ENCODE data around the gene PERCC1. TPM values are rescaled to one million over a fixed set of nuclear protein-coding genes. Genes with fewer than 3 reads are reported as not detected.

PERCC1 gene
- total RNA-seq, 1 experiment from 2014 or later = not detected

- H3K36me3 ChIP-seq = no peaks in the 10 kb centered on the region
- H3K4me3 ChIP-seq = no peak overlapping the region
- no peak overlapping the region for H3K27ac ChIP-seq
- H3K27me3 ChIP-seq (replicated peaks) = no peaks in the 10 kb centered on the region; the same call in 1 of the 2 replicates
- peaks cover 4% of the 10 kb centered on the region for H3K4me1 ChIP-seq (replicated peaks)
- DNase-seq (ENCODE audit: low read depth in 1 of 2, low spot score in 2 of 2) = peak; percentile 20 to 72
- H3K9me3 ChIP-seq (replicated peaks) = no peaks in the 10 kb centered on the region
These were observed 51.3 kb downstream of the PERCC1 start for GRCh38 chr16:1481906-1482835.

Other genes starting within 250 kb of the PERCC1 start
- not detected in 2 replicates for gene TPSG1, start 205.8 kb upstream of the PERCC1 start, total RNA-seq (2014; rRNA removed; shearing (Covaris generic))
- not detected in 2 replicates for gene TPSB2, start 200.9 kb upstream of the PERCC1 start, total RNA-seq (2014; rRNA removed; shearing (Covaris generic))
- gene TPSAB1, start 190.4 kb upstream of the PERCC1 start, total RNA-seq (2014; rRNA removed; shearing (Covaris generic)) = not detected in 2 replicates
- not detected in 2 replicates for gene TPSD1, start 175.0 kb upstream of the PERCC1 start, total RNA-seq (2014; rRNA removed; shearing (Covaris generic))
- 45.2 and 77.4 TPM in 2 replicates for gene UBE2I, start 121.4 kb upstream of the PERCC1 start, total RNA-seq (2014; rRNA removed; shearing (Covaris generic))
- gene BAIAP3, start 97.4 kb upstream of the PERCC1 start, total RNA-seq (2014; rRNA removed; shearing (Covaris generic)) = 1.2 and 3.1 TPM in 2 replicates
- gene TSR3, start 79.2 kb upstream of the PERCC1 start, total RNA-seq (2014; rRNA removed; shearing (Covaris generic)) = 110 and 166 TPM in 2 replicates
- 45.9 and 60.7 TPM in 2 replicates for gene GNPTG, start 79.1 kb upstream of the PERCC1 start, total RNA-seq (2014; rRNA removed; shearing (Covaris generic))
- 17.7 and 23.0 TPM in 2 replicates for gene UNKL, start 16.4 kb upstream of the PERCC1 start, total RNA-seq (2014; rRNA removed; shearing (Covaris generic))
- gene UQCC4, start 10.3 kb upstream of the PERCC1 start, total RNA-seq (2014; rRNA removed; shearing (Covaris generic)) = 25.3 and 25.6 TPM in 2 replicates
- gene CCDC154, start 13.5 kb downstream of the PERCC1 start, total RNA-seq (2014; rRNA removed; shearing (Covaris generic)) = not detected in 2 replicates
- 19.8 and 26.6 TPM in 2 replicates for gene CLCN7, start 44.0 kb downstream of the PERCC1 start, total RNA-seq (2014; rRNA removed; shearing (Covaris generic))
- not detected in 2 replicates for gene PTX4, start 57.9 kb downstream of the PERCC1 start, total RNA-seq (2014; rRNA removed; shearing (Covaris generic))
- gene TELO2, start 62.3 kb downstream of the PERCC1 start, total RNA-seq (2014; rRNA removed; shearing (Covaris generic)) = 19.7 and 21.9 TPM in 2 replicates
- 0.29 and 0.91 TPM in 2 replicates for gene TMEM204, start 102.6 kb downstream of the PERCC1 start, total RNA-seq (2014; rRNA removed; shearing (Covaris generic))
- gene IFT140, start 181.0 kb downstream of the PERCC1 start, total RNA-seq (2014; rRNA removed; shearing (Covaris generic)) = 5.4 and 5.9 TPM in 2 replicates
- 9.0 and 10.3 TPM in 2 replicates for gene CRAMP1, start 181.3 kb downstream of the PERCC1 start, total RNA-seq (2014; rRNA removed; shearing (Covaris generic))
- 180 and 352 TPM in 2 replicates for gene JPT2, start 247.2 kb downstream of the PERCC1 start, total RNA-seq (2014; rRNA removed; shearing (Covaris generic))

Measured in SJSA1 (cell line).